Mesenchymal stem cell (in vitro differentiated cells and primary cell): ENCODE measurements around the gene HOXB4. TPM values are rescaled to one million over a fixed set of nuclear protein-coding genes. Genes with fewer than 3 reads are reported as not detected.
A peak's percentile ranks its signal among the peaks of the same experiment; 100 is the strongest.

Experiments used
- DNase-seq: peaks from one replicate; pipeline ENCODE4 v3.0.0-alpha.2; 2013
- H2AFZ ChIP-seq: one replicate; pipeline ENCODE4 v1.6.1; 2013; ENCODE audit warnings: low read depth, mild to moderate bottlenecking, control low read depth, inconsistent platforms, low read length, moderate library complexity
- H2AK5ac ChIP-seq: 2 replicates; pipeline ENCODE4 v1.6.1; 2013; ENCODE audit warnings: low read length, moderate library complexity, mild to moderate bottlenecking, inconsistent platforms; ENCODE audit not compliant: severe bottlenecking
- H2BK120ac ChIP-seq: one replicate; pipeline ENCODE4 v1.6.1; 2013; ENCODE audit warnings: low read depth, mild to moderate bottlenecking, inconsistent platforms, low read length, moderate library complexity
- H2BK12ac ChIP-seq, 2 experiments: one replicate each; pipeline ENCODE4 v1.6.1; 2013; ENCODE audit warnings: inconsistent platforms in 2 of 2, low read length in 2 of 2, mild to moderate bottlenecking in 2 of 2, moderate library complexity in 2 of 2, control low read depth in 1 of 2
- H2BK15ac ChIP-seq: one replicate; pipeline ENCODE4 v1.6.1; 2013; ENCODE audit warnings: mild to moderate bottlenecking, low read depth, inconsistent platforms; ENCODE audit not compliant: poor library complexity, severe bottlenecking
- H2BK5ac ChIP-seq: 2 replicates; pipeline ENCODE4 v1.6.1; 2013; ENCODE audit warnings: low read depth, mild to moderate bottlenecking, low read length, control low read depth, inconsistent platforms; ENCODE audit not compliant: poor library complexity, severe bottlenecking
- H3K14ac ChIP-seq, 2 experiments: one replicate each; pipeline ENCODE4 v1.6.1; 2013; ENCODE audit warnings: inconsistent platforms in 2 of 2, low read length in 2 of 2, control low read depth in 1 of 2, mild to moderate bottlenecking in 1 of 2, moderate library complexity in 1 of 2
- H3K18ac ChIP-seq, 2 experiments: one replicate each; pipeline ENCODE4 v1.6.1; 2013; ENCODE audit warnings: inconsistent platforms in 2 of 2, low read length in 2 of 2, control low read depth in 1 of 2, low read depth in 1 of 2, mild to moderate bottlenecking in 1 of 2
- H3K23ac ChIP-seq, 2 experiments: one replicate each; pipeline ENCODE4 v1.6.1; 2013; ENCODE audit warnings: inconsistent platforms in 2 of 2, low read length in 2 of 2, mild to moderate bottlenecking in 2 of 2, moderate library complexity in 2 of 2, control low read depth in 1 of 2
- H3K27ac ChIP-seq: 2 replicates; pipeline ENCODE4 v1.5.1; 2013; ENCODE audit warnings: mild to moderate bottlenecking, moderate library complexity, low read length, control low read depth, inconsistent platforms; ENCODE audit not compliant: poor library complexity, severe bottlenecking
- H3K27me3 ChIP-seq, 2 experiments: 2 replicates each; pipeline versions ENCODE4 v1.6.1 to v1.7.0; 2013; ENCODE audit warnings: low read length in 2 of 2, mild to moderate bottlenecking in 2 of 2, moderate library complexity in 2 of 2, control low read depth in 1 of 2, inconsistent platforms in 1 of 2; ENCODE audit not compliant: control insufficient read depth in 1 of 2, insufficient read depth in 1 of 2
- H3K36me3 ChIP-seq, 2 experiments: 2 replicates each; pipeline versions ENCODE4 v1.6.1 to v1.7.0; 2013; ENCODE audit warnings: low read length in 2 of 2, control low read depth in 1 of 2, inconsistent platforms in 1 of 2, low read depth in 1 of 2, mild to moderate bottlenecking in 1 of 2; ENCODE audit not compliant: insufficient read depth in 2 of 2, control insufficient read depth in 1 of 2
- H3K4ac ChIP-seq, 2 experiments: one replicate each; pipeline ENCODE4 v1.6.1; 2013; ENCODE audit warnings: inconsistent platforms in 2 of 2, low read length in 2 of 2, mild to moderate bottlenecking in 2 of 2, moderate library complexity in 2 of 2, control low read depth in 1 of 2, low read depth in 1 of 2
- H3K4me1 ChIP-seq: 2 replicates; pipeline ENCODE4 v1.6.1; 2013; ENCODE audit warnings: low read depth, low read length, control low read depth; ENCODE audit not compliant: control insufficient read depth, insufficient read depth
- H3K4me2 ChIP-seq: 2 replicates; pipeline ENCODE4 v1.6.1; 2013; ENCODE audit warnings: low read length, mild to moderate bottlenecking, inconsistent platforms; ENCODE audit not compliant: poor library complexity, severe bottlenecking
- H3K4me3 ChIP-seq, 2 experiments: 2 replicates each; pipeline versions ENCODE4 v1.5.1 to v1.7.0; 2013; ENCODE audit warnings: low read length in 2 of 2, mild to moderate bottlenecking in 2 of 2, control low read depth in 1 of 2, low read depth in 1 of 2; ENCODE audit not compliant: insufficient read depth in 1 of 2
- H3K79me1 ChIP-seq: replicated peaks from 2 replicates; pipeline ENCODE4 v1.6.1; 2013; ENCODE audit warnings: mild to moderate bottlenecking, control low read depth, low read length, inconsistent platforms; ENCODE audit not compliant: poor library complexity, severe bottlenecking
- H3K9ac ChIP-seq: 2 replicates; pipeline ENCODE4 v1.7.0; 2013; ENCODE audit warnings: mild to moderate bottlenecking, low read length, moderate library complexity
- H3K9me3 ChIP-seq: 2 replicates; pipeline ENCODE4 v1.7.0; 2013; ENCODE audit warnings: mild to moderate bottlenecking, low read length; ENCODE audit not compliant: control insufficient read depth
- H4K8ac ChIP-seq: one replicate; pipeline ENCODE4 v1.6.1; 2013; ENCODE audit warnings: inconsistent platforms, mild to moderate bottlenecking, low read length, moderate library complexity
- H4K91ac ChIP-seq: one replicate; pipeline ENCODE4 v1.6.1; 2013; ENCODE audit warnings: mild to moderate bottlenecking, low read length, inconsistent platforms
- WGBS: methylation state at CpG from one replicate; pipeline ENCODE4 v1.1.7; 2013; ENCODE audit warnings: mixed read lengths; 5-methylcytosine and 5-hydroxymethylcytosine counted together
- polyA plus RNA-seq, 2 experiments: library from polyadenylated mRNA; stranded (reverse); fragments of 200-250 nt; gene quantifications; one replicate each; pipeline ENCODE4 v1.2.3, GENCODE V29; 2013

The HOXB4 gene
- 5.9 TPM for polyA plus RNA-seq (2013, experiment 1 of 2)
- polyA plus RNA-seq (2013, experiment 2 of 2), result 5.9 TPM

- Histone ChIP-seq H2BK12ac (peak within 1 kb of the TSS; percentile 80 to 89), H3K9me3 (no peaks in the 10 kb centered on the region), H2BK5ac (no peak within 1 kb of the TSS), H3K9ac (peak within 1 kb of the TSS; percentile 98), H3K4me1 (peaks cover 37% of the 10 kb centered on the region), H3K18ac (peak within 1 kb of the TSS; percentile 91 to 95), H3K27me3 (no peaks in the 10 kb centered on the region), H4K91ac (peak within 1 kb of the TSS; percentile 95), H3K27ac (peak within 1 kb of the TSS; percentile 60), H2BK15ac (peak within 1 kb of the TSS; percentile 86), H3K23ac (peak within 1 kb of the TSS in 1 of 2 experiments; percentile 91), H2BK120ac (peak within 1 kb of the TSS; percentile 97), H3K79me1 (peaks cover 7% of the 10 kb centered on the region), H3K4ac (peak within 1 kb of the TSS; percentile 92 to 98), H3K4me3 (peak within 1 kb of the TSS; percentile 69 to 96), H2AK5ac (peak within 1 kb of the TSS; percentile 1), H3K4me2 (peak within 1 kb of the TSS; percentile 82), H4K8ac (peak within 1 kb of the TSS; percentile 94), H2AFZ (no peak within 1 kb of the TSS), H3K36me3 (peaks cover 6 to 10% of the 10 kb centered on the region in 2 experiments), H3K14ac (peak within 1 kb of the TSS; percentile 87 to 97)
- under 1% methylated on average over 19 of the region's 58 CpGs for WGBS
- peak; percentile 88 for DNase-seq
Observed at GRCh38 chr17:48577946-48578615, at the start of gene HOXB4. Gene HOXB4, minus strand, starts transcription at chr17:48578350. Its CDS starts 31 bp downstream, at chr17:48578319.

GRCh38 chr17:48627118-48627597 is 49.0 kb upstream of the HOXB4 start:
- Histone ChIP-seq H3K36me3 (no peaks in the 10 kb centered on the region), H3K79me1 (no peaks in the 10 kb centered on the region), H3K27me3 (peaks cover 95 to 98% of the 10 kb centered on the region in 2 experiments), H4K91ac (no peak overlapping the region), H3K4me2 (no peak overlapping the region), H3K4me1 (peaks cover 21% of the 10 kb centered on the region), H3K9me3 (peaks cover 6% of the 10 kb centered on the region), H4K8ac (no peak overlapping the region), H3K23ac (no peak overlapping the region), H2BK15ac (peak overlapping the region; percentile 26), H3K4ac (peak overlapping the region; percentile 66 to 76), H3K18ac (peak overlapping the region; percentile 23 to 68), H2AFZ (no peak overlapping the region), H3K27ac (no peak overlapping the region), H2BK120ac (peak overlapping the region; percentile 29), H3K9ac (no peak overlapping the region), H2BK5ac (no peak overlapping the region), H3K4me3 (no peak overlapping the region), H3K14ac (no peak overlapping the region), H2AK5ac (no peak overlapping the region), H2BK12ac (peak overlapping the region in 1 of 2 experiments; percentile 11)
- no peak for DNase-seq
- WGBS, result 27% methylated on average over 4 of the region's 5 CpGs

GRCh38 chr17:48626245-48627117 is 48.3 kb upstream of the HOXB4 start, which contains the start of gene HOXB9:
Gene HOXB9, minus strand, starts transcription at chr17:48626358. Its CDS starts 89 bp downstream, at chr17:48626269.
- Histone ChIP-seq H2BK5ac (no peak within 1 kb of the TSS), H3K79me1 (no peaks in the 10 kb centered on the region), H3K4me2 (peak within 1 kb of the TSS; percentile 54), H3K14ac (peak within 1 kb of the TSS; percentile 68 to 97), H3K9me3 (peaks cover 6% of the 10 kb centered on the region), H3K4me1 (peaks cover 21% of the 10 kb centered on the region), H3K9ac (peak within 1 kb of the TSS; percentile 67), H2BK15ac (peak within 1 kb of the TSS; percentile 60), H3K18ac (peak within 1 kb of the TSS; percentile 78 to 98), H2BK12ac (peak within 1 kb of the TSS in 1 of 2 experiments; percentile 94), H4K8ac (peak within 1 kb of the TSS; percentile 73), H4K91ac (peak within 1 kb of the TSS; percentile 72), H2AK5ac (no peak within 1 kb of the TSS), H3K4ac (peak within 1 kb of the TSS; percentile 76 to 97), H3K27ac (no peak within 1 kb of the TSS), H3K36me3 (no peaks in the 10 kb centered on the region), H3K4me3 (peak within 1 kb of the TSS; percentile 34 to 78), H2BK120ac (peak within 1 kb of the TSS; percentile 69), H3K23ac (peak within 1 kb of the TSS in 1 of 2 experiments; percentile 95), H3K27me3 (peaks cover 95 to 98% of the 10 kb centered on the region in 2 experiments), H2AFZ (no peak within 1 kb of the TSS)
- WGBS, result 2% methylated on average over 30 of the region's 50 CpGs
- peak; percentile 97 for DNase-seq
